Measurements from ENCODE around the gene WWP2. TPM values are rescaled to one million over a fixed set of nuclear protein-coding genes. Genes with fewer than 3 reads are reported as not detected.

WWP2 gene
- total RNA-seq, 2 experiments from 2014 or later = 30.3 to 43.4 TPM

- BruUV-seq (replicated peaks) = no TSS peak
- ChIA-PET POLR2A (no interaction called here), CTCF (ENCODE audit: unreplicated experiment) (no interaction called here)
- H3K9me2 ChIP-seq (ENCODE audit: insufficient read depth, low read length) = no peaks in the 10 kb centered on the region
- no peaks in the 10 kb centered on the region for H3K9me3 ChIP-seq (ENCODE audit: low read length)
- no peaks in the 10 kb centered on the region for H4K20me1 ChIP-seq (ENCODE audit: insufficient read depth, low read length)
- H2AFZ ChIP-seq (ENCODE audit: low read length) = no peak overlapping the region
- H3K4me1 ChIP-seq (ENCODE audit: insufficient read depth, low read length, poor library complexity, severe bottlenecking) = no peaks in the 10 kb centered on the region
- no peak overlapping the region for H3K4me2 ChIP-seq (ENCODE audit: low read length)
- H3K36me3 ChIP-seq (ENCODE audit: insufficient read depth, low read length) = peaks cover 4% of the 10 kb centered on the region
- no peak overlapping the region for H3K27ac ChIP-seq (ENCODE audit: low read depth, low read length, poor library complexity, severe bottlenecking)
- TF ChIP-seq CTCF (conservative IDR thresholded peaks at IDR 0.05; ENCODE audit: low read length) = peak; percentile 56
- TF ChIP-seq EZH2phosphoT487 (IDR thresholded peaks at IDR 0.05; ENCODE audit: borderline replicate concordance, low read depth, low read length) = no peak
- DNase-seq (ENCODE audit: low spot score) = peak; percentile 21
- no peak overlapping the region for H3K4me3 ChIP-seq (ENCODE audit: low read depth, low read length, poor library complexity, severe bottlenecking)
- H3K79me2 ChIP-seq (ENCODE audit: insufficient read depth, low read depth, low read length) = no peaks in the 10 kb centered on the region
- intact Hi-C loops (cut with micrococcal nuclease; ENCODE audit: unreplicated experiment) = loop anchor here (5.0 kb wide), 1 partner anchor 152 kb away; no protein-coding TSS in a partner anchor
Measured at GRCh38 chr16:69859105-69859989, 97.2 kb downstream of the WWP2 start.

GRCh38 chr16:69860233-69861231, 98.4 kb downstream of the WWP2 start:
- TF ChIP-seq EZH2phosphoT487 (IDR thresholded peaks at IDR 0.05; ENCODE audit: borderline replicate concordance, low read depth, low read length) = no peak
- no peak for TF ChIP-seq CTCF (conservative IDR thresholded peaks at IDR 0.05; ENCODE audit: low read length)
- peaks cover 4% of the 10 kb centered on the region; the same call in 1 of the 2 replicates for H3K36me3 ChIP-seq (ENCODE audit: insufficient read depth, low read length)
- no peak overlapping the region for H3K27ac ChIP-seq (ENCODE audit: low read depth, low read length, poor library complexity, severe bottlenecking)
- ChIA-PET POLR2A (no interaction called here), CTCF (ENCODE audit: unreplicated experiment) (no interaction called here)
- H3K9me2 ChIP-seq (ENCODE audit: insufficient read depth, low read length) = no peaks in the 10 kb centered on the region
- no peaks in the 10 kb centered on the region for H4K20me1 ChIP-seq (ENCODE audit: insufficient read depth, low read length)
- H3K4me2 ChIP-seq (ENCODE audit: low read length) = no peak overlapping the region
- H3K4me3 ChIP-seq (ENCODE audit: low read depth, low read length, poor library complexity, severe bottlenecking) = no peak overlapping the region
- H3K4me1 ChIP-seq (ENCODE audit: insufficient read depth, low read length, poor library complexity, severe bottlenecking) = no peaks in the 10 kb centered on the region
- no peak for DNase-seq (ENCODE audit: low spot score)
- H3K9me3 ChIP-seq (ENCODE audit: low read length) = no peaks in the 10 kb centered on the region
- H3K79me2 ChIP-seq (ENCODE audit: insufficient read depth, low read depth, low read length) = no peaks in the 10 kb centered on the region
- H2AFZ ChIP-seq (ENCODE audit: low read length) = no peak overlapping the region
- intact Hi-C loops (cut with micrococcal nuclease; ENCODE audit: unreplicated experiment) = no loop called here
- BruUV-seq (replicated peaks) = no TSS peak

Measured in OCI-LY7 (cell line).